OCI-LY3 (cell line): ENCODE measurements around the gene LOC101059915.
A peak's percentile ranks its signal among the peaks of the same experiment; 100 is the strongest.

ENCODE experiments used
- H2AFZ ChIP-seq: fragments of 200-600, 300-600 bp; shearing (Covaris generic); 2 replicates; pipeline ENCODE4 v1.6.0; 2014; ENCODE audit warnings: antibody characterized with exemption, low read depth, low read length
- H3K27ac ChIP-seq: fragments of 200-600, 300-600 bp; sonication (generic); 2 replicates; pipeline ENCODE4 v1.5.1; 2014; ENCODE audit warnings: mild to moderate bottlenecking, low read length, moderate library complexity, mixed read lengths
- H3K27me3 ChIP-seq: fragments of 200-600, 300-600 bp; sonication (generic); 2 replicates; pipeline ENCODE4 v1.6.1; 2014; ENCODE audit warnings: low read depth, low read length, mixed read lengths
- H3K36me3 ChIP-seq: fragments of 200-600, 300-600 bp; sonication (generic); replicated peaks from 2 replicates; pipeline ENCODE3; 2014; ENCODE audit warnings: low read depth, low read length, mixed read lengths
- H3K4me1 ChIP-seq: fragments of 300-600, 200-600 bp; sonication (generic); 2 replicates; pipeline ENCODE4 v1.6.1; 2014; ENCODE audit warnings: low read length, mixed read lengths
- H3K4me2 ChIP-seq: fragments of 200-600, 300-600 bp; sonication (generic); 2 replicates; pipeline ENCODE4 v1.6.1; 2014; ENCODE audit warnings: low read length, mixed read lengths
- H3K4me3 ChIP-seq: fragments of 300-600, 200-600 bp; sonication (generic); 2 replicates; pipeline ENCODE4 v1.5.1; 2014; ENCODE audit warnings: antibody characterized with exemption, mild to moderate bottlenecking, low read length, moderate library complexity
- H3K79me2 ChIP-seq: fragments of 300-600, 200-600 bp; shearing (Covaris generic); 2 replicates; pipeline ENCODE4 v1.6.1; 2014; ENCODE audit warnings: mild to moderate bottlenecking, low read length, mixed read lengths
- H3K9ac ChIP-seq: fragments of 300-600, 200-600 bp; shearing (Covaris generic); 2 replicates; pipeline ENCODE4 v1.6.0; 2014; ENCODE audit warnings: mild to moderate bottlenecking, low read length, moderate library complexity
- H3K9me3 ChIP-seq: fragments of 200-600, 300-600 bp; shearing (Covaris generic); 2 replicates; pipeline ENCODE4 v1.6.1; 2014; ENCODE audit warnings: low read length, mixed read lengths; ENCODE audit not compliant: insufficient read depth
- H4K20me1 ChIP-seq: fragments of 200-600, 300-600 bp; sonication (generic); 2 replicates; pipeline ENCODE4 v1.6.1; 2016; ENCODE audit warnings: low read length, mixed read lengths; ENCODE audit not compliant: insufficient read depth
- CTCF ChIP-seq: fragments of 200-600, 300-600 bp; sonication (generic); IDR thresholded peaks from 2 replicates; pipeline ENCODE4 v1.5.1; 2014; ENCODE audit warnings: antibody characterized with exemption, low read length, low read depth
- EZH2phosphoT487 ChIP-seq: fragments of 200-600 bp; shearing (Covaris generic); IDR thresholded peaks from 2 replicates; pipeline ENCODE4 v1.6.1; 2018; ENCODE audit warnings: antibody characterized with exemption, mixed run types, low read depth

Gene LOC101059915

GRCh38 chrX:71622032-71622575 lies 45.2 kb upstream of the LOC101059915 start:
- H2AFZ ChIP-seq, result no peak overlapping the region
- H3K9me3 ChIP-seq, result no peaks in the 10 kb centered on the region
- H3K9ac ChIP-seq, result no peak overlapping the region
- H3K4me3 ChIP-seq, result no peak overlapping the region
- H3K27ac ChIP-seq, result peak overlapping the region; percentile 74
- peaks cover 73% of the 10 kb centered on the region for H3K4me1 ChIP-seq
- H3K4me2 ChIP-seq, result peak overlapping the region; percentile 57; the same call in 1 of the 2 replicates
- H3K79me2 ChIP-seq, result no peaks in the 10 kb centered on the region
- no peaks in the 10 kb centered on the region for H4K20me1 ChIP-seq
- TF ChIP-seq EZH2phosphoT487 (no peak), CTCF (no peak)
- peaks cover 9% of the 10 kb centered on the region for H3K36me3 ChIP-seq
- no peaks in the 10 kb centered on the region for H3K27me3 ChIP-seq

- no peaks in the 10 kb centered on the region for H3K9me3 ChIP-seq
- no peaks in the 10 kb centered on the region for H3K27me3 ChIP-seq
- H2AFZ ChIP-seq, result no peak overlapping the region
- no peak overlapping the region for H3K4me3 ChIP-seq
- peak overlapping the region; percentile 74 for H3K27ac ChIP-seq
- TF ChIP-seq EZH2phosphoT487 (no peak), CTCF (no peak; the same call in 1 of the 2 replicates)
- H3K4me2 ChIP-seq, result peak overlapping the region; percentile 57
- peaks cover 66% of the 10 kb centered on the region for H3K4me1 ChIP-seq
- no peaks in the 10 kb centered on the region for H3K79me2 ChIP-seq
- H4K20me1 ChIP-seq, result no peaks in the 10 kb centered on the region
- peaks cover 9% of the 10 kb centered on the region for H3K36me3 ChIP-seq
- peak overlapping the region; percentile 59; the same call in 1 of the 2 replicates for H3K9ac ChIP-seq
Measured at GRCh38 chrX:71622576-71623450, 44.5 kb upstream of the LOC101059915 start.

- Histone ChIP-seq H3K9ac (peak overlapping the region; percentile 59; the same call in 1 of the 2 replicates), H3K4me3 (no peak overlapping the region), H2AFZ (no peak overlapping the region), H3K27me3 (no peaks in the 10 kb centered on the region), H4K20me1 (no peaks in the 10 kb centered on the region), H3K4me1 (peaks cover 58% of the 10 kb centered on the region), H3K79me2 (no peaks in the 10 kb centered on the region), H3K9me3 (no peaks in the 10 kb centered on the region), H3K4me2 (peak overlapping the region; percentile 57), H3K27ac (peak overlapping the region; percentile 74; the same call in 1 of the 2 replicates), H3K36me3 (peaks cover 9% of the 10 kb centered on the region)
- TF ChIP-seq EZH2phosphoT487, result no peak
- TF ChIP-seq CTCF, result no peak
Measured at GRCh38 chrX:71623714-71624113, 43.6 kb upstream of the LOC101059915 start.

GRCh38 chrX:71625471-71625870 lies 41.9 kb upstream of the LOC101059915 start:
- Histone ChIP-seq H3K27ac (no peak overlapping the region), H3K27me3 (no peaks in the 10 kb centered on the region)

More at GRCh38 chrX:71625471-71625870, 41.9 kb upstream of the LOC101059915 start:
- Histone ChIP-seq H3K9me3 (no peaks in the 10 kb centered on the region), H3K9ac (no peak overlapping the region), H3K4me2 (no peak overlapping the region), H3K4me1 (peaks cover 55% of the 10 kb centered on the region), H3K36me3 (peaks cover 4% of the 10 kb centered on the region), H3K4me3 (no peak overlapping the region), H3K79me2 (no peaks in the 10 kb centered on the region), H2AFZ (no peak overlapping the region), H4K20me1 (no peaks in the 10 kb centered on the region)
- TF ChIP-seq EZH2phosphoT487 (no peak), CTCF (no peak)
